Measurements from ENCODE around the gene DNA2.

DNA2 gene

GRCh38 chr10:68424454-68425014, 47.2 kb downstream of the DNA2 start:
- no peak for TF ChIP-seq CTCF (IDR thresholded peaks at IDR 0.05; ENCODE audit: insufficient read depth, low read length)
- no peak for TF ChIP-seq GABPA (IDR thresholded peaks at IDR 0.05; ENCODE audit: low read depth)
- no peak for TF ChIP-seq POLR2AphosphoS5 (IDR thresholded peaks at IDR 0.05; ENCODE audit: low read depth)
- no peak for TF ChIP-seq SPI1 (IDR thresholded peaks at IDR 0.05; ENCODE audit: borderline replicate concordance, low read depth)
- TF ChIP-seq REST (IDR thresholded peaks at IDR 0.05; ENCODE audit: insufficient replicate concordance, low read depth): no peak
- Histone ChIP-seq H3K27ac (replicated peaks) (no peak overlapping the region), H3K4me3 (replicated peaks; ENCODE audit: insufficient read depth, low read length) (no peak overlapping the region), H3K27me3 (ENCODE audit: insufficient read depth, poor library complexity, severe bottlenecking) (no peaks in the 10 kb centered on the region)
- no peak for DNase-seq (ENCODE audit: low read depth in 1 of 2, low spot score in 1 of 2)

- H3K27ac ChIP-seq (replicated peaks): no peak overlapping the region
- no peaks in the 10 kb centered on the region for H3K27me3 ChIP-seq (ENCODE audit: insufficient read depth, poor library complexity, severe bottlenecking)
- TF ChIP-seq CTCF (IDR thresholded peaks at IDR 0.05; ENCODE audit: insufficient read depth, low read length) (no peak), GABPA (IDR thresholded peaks at IDR 0.05; ENCODE audit: low read depth) (no peak), POLR2AphosphoS5 (IDR thresholded peaks at IDR 0.05; ENCODE audit: low read depth) (no peak), SPI1 (IDR thresholded peaks at IDR 0.05; ENCODE audit: borderline replicate concordance, low read depth) (no peak), REST (IDR thresholded peaks at IDR 0.05; ENCODE audit: insufficient replicate concordance, low read depth) (no peak)
- H3K4me3 ChIP-seq (replicated peaks; ENCODE audit: insufficient read depth, low read length): no peak overlapping the region
- no peak for DNase-seq (ENCODE audit: low read depth in 1 of 2, low spot score in 1 of 2)
Measured at GRCh38 chr10:68423522-68423921, 48.3 kb downstream of the DNA2 start.

GRCh38 chr10:68419376-68419775, 52.4 kb downstream of the DNA2 start:
- no peak overlapping the region for H3K4me3 ChIP-seq (replicated peaks; ENCODE audit: insufficient read depth, low read length)
- H3K27ac ChIP-seq (replicated peaks): no peak overlapping the region

More at GRCh38 chr10:68419376-68419775, 52.4 kb downstream of the DNA2 start:
- no peak for DNase-seq (ENCODE audit: low read depth in 1 of 2, low spot score in 1 of 2)
- TF ChIP-seq SPI1 (IDR thresholded peaks at IDR 0.05; ENCODE audit: borderline replicate concordance, low read depth) (no peak), POLR2AphosphoS5 (IDR thresholded peaks at IDR 0.05; ENCODE audit: low read depth) (no peak), REST (IDR thresholded peaks at IDR 0.05; ENCODE audit: insufficient replicate concordance, low read depth) (no peak), GABPA (IDR thresholded peaks at IDR 0.05; ENCODE audit: low read depth) (no peak), CTCF (IDR thresholded peaks at IDR 0.05; ENCODE audit: insufficient read depth, low read length) (no peak)
- H3K27me3 ChIP-seq (ENCODE audit: insufficient read depth, poor library complexity, severe bottlenecking): no peaks in the 10 kb centered on the region

Data from HL-60 (cell line).